Measurements from ENCODE around the gene ABCB9.
"Not testable (repeated sequence)": the region's sequence is repeated elsewhere in the genome, so short reads cannot be mapped to it uniquely, and the experiment has no call there.

ABCB9 gene

DNA sequence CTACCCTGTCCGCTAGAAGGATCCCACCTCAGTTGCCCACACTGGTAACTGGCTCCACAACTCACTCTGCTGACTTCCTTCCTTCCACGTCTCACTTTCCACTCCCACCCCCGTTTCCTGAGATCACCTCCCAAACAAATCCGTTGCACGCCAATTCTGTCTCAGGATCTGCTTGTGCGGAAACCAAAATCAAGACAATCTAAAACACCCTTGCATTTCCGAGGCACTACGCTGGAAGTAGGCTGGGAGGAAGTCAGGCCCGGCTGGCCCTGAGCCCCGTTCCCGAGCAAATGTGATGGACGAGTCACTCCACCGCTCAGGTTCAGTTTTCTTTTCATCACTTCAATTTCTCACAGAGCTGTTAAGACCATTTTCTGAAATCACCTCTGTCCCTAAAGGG, 23.1 kb downstream of the ABCB9 start:
- no peak overlapping the region for H3K27ac ChIP-seq
- TF ChIP-seq ZFX (IDR thresholded peaks at IDR 0.05; ENCODE audit: borderline replicate concordance) (no peak), CTCF (IDR thresholded peaks at IDR 0.05) (no peak)

- TF ChIP-seq CTCF (IDR thresholded peaks at IDR 0.05) (no peak), ZFX (IDR thresholded peaks at IDR 0.05; ENCODE audit: borderline replicate concordance) (no peak)
- H3K27ac ChIP-seq = no peak overlapping the region
These were observed 23.6 kb downstream of the ABCB9 start for GRCh38 chr12:122942637-122943036.

- H3K27ac ChIP-seq = not testable (repeated sequence)
These were observed 24.9 kb downstream of the ABCB9 start for GRCh38 chr12:122941351-122941750.

GRCh38 chr12:122939125-122939524, 27.1 kb downstream of the ABCB9 start:
- no peak for TF ChIP-seq ZFX (IDR thresholded peaks at IDR 0.05; ENCODE audit: borderline replicate concordance)
- TF ChIP-seq CTCF (IDR thresholded peaks at IDR 0.05) = no peak
- no peak overlapping the region for H3K27ac ChIP-seq

GRCh38 chr12:122937622-122938091, 28.6 kb downstream of the ABCB9 start:
- H3K27ac ChIP-seq = no peak overlapping the region
- TF ChIP-seq CTCF (IDR thresholded peaks at IDR 0.05) = no peak
- TF ChIP-seq ZFX (IDR thresholded peaks at IDR 0.05; ENCODE audit: borderline replicate concordance) = no peak

DNA sequence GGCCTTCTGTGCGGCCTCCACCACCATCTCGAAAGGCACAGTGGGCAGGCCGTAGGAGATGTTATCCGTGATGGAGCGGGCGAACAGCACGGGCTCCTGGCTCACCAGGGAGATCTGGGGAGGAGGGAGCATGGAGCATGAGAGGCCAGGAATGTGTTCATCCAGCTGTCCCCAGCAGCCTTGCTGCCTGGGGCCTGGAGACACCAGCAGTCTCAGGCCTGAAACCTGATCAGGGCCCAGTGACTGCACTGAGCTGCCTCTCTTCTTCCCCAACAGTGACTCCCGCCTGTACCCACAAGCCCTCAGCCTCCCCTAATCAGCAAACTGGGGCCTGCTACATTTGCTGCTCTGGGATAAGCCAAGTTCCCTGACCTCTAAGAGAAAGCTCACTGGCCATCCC, 30.9 kb downstream of the ABCB9 start:
- no peak overlapping the region for H3K27ac ChIP-seq
- TF ChIP-seq ZFX (IDR thresholded peaks at IDR 0.05; ENCODE audit: borderline replicate concordance) (no peak), CTCF (IDR thresholded peaks at IDR 0.05) (no peak)

DNA sequence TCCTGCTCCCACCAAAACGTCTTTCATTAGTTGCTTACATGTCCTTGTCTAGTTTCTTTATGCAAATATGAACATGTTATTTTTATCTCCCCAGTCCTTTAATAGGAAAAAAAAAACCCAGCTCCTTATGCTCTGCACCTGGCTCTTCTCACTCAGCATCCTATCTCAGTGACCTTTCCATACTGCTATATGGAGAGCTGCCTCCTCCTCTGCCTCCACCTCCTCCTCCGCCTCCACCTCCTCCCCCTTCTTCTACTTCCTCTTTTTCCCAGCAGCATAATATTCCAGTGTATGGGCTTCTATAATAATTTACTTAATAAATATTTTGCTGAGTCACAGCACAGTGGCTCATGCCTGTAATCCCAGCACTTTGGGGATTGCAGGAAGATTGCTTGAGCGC, 31.5 kb downstream of the ABCB9 start:
- TF ChIP-seq ZFX (IDR thresholded peaks at IDR 0.05; ENCODE audit: borderline replicate concordance) = no peak
- TF ChIP-seq CTCF (IDR thresholded peaks at IDR 0.05) = no peak
- no peak overlapping the region for H3K27ac ChIP-seq

DNA sequence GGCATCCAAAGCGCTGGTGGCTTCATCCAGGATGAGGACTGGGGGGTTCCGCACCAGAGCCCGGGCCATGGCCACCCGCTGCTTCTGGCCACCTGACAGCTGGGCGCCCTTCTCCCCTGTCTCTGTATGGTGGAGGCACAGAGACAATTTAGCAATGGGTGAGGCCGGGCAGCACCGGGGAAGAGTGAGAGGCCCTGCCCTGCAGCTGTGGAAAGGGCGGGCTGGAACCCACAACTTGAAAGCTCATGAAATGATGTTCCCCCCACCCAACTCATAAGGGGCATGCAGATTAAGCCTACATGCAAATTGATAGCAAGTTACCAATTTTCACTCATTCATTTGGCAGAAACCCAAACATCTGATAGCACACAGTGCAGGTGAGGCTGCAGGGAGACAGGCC, 34.1 kb downstream of the ABCB9 start:
- TF ChIP-seq ZFX (IDR thresholded peaks at IDR 0.05; ENCODE audit: borderline replicate concordance) (no peak), CTCF (IDR thresholded peaks at IDR 0.05) (no peak)
- no peak overlapping the region for H3K27ac ChIP-seq
